SK-N-MC (cell line): ENCODE results near the gene CILP.

ENCODE experiments used
- EZH2 ChIP-seq: fragments of 200-600 bp; sonication (generic); IDR thresholded peaks from one replicate; pipeline ENCODE4 v1.6.1; 2017; ENCODE audit warnings: antibody characterized with exemption
- FOXP2 ChIP-seq: optimal IDR thresholded peaks from 2 replicates; pipeline ENCODE3; 2011; ENCODE audit warnings: mild to moderate bottlenecking, moderate library complexity; ENCODE audit not compliant: insufficient read depth; ENCODE audit errors: extremely low read length, control extremely low read depth
- POLR2AphosphoS5 ChIP-seq: IDR thresholded peaks from 2 replicates; pipeline ENCODE4 v1.6.1; 2012; ENCODE audit warnings: mild to moderate bottlenecking, low read depth, low read length, borderline replicate concordance

GRCh38 chr15:65204931-65205660 lies 6.2 kb downstream of the CILP start:
- TF ChIP-seq EZH2 (no peak), POLR2AphosphoS5 (no peak), FOXP2 (no peak)
